Liver (tissue), 9 donors: ENCODE results near the gene ZNF71. TPM values are rescaled to one million over a fixed set of nuclear protein-coding genes. Genes with fewer than 3 reads are reported as not detected.

ENCODE experiments used
- DNase-seq: peaks from one replicate; pipeline ENCODE4 v3.0.0-alpha.2; 2017; ENCODE audit warnings: low spot score
- H3K27ac ChIP-seq, 2 donors: one replicate each; pipeline ENCODE4 v1.7.0; 2013; ENCODE audit warnings: inconsistent platforms in 2 of 2, low read length in 2 of 2, control low read depth in 1 of 2, low read depth in 1 of 2, mild to moderate bottlenecking in 1 of 2
- H3K27me3 ChIP-seq, 4 donors: one replicate each; pipeline versions ENCODE4 v1.6.1 to v1.7.0; 2013; ENCODE audit warnings: low read length in 3 of 4, inconsistent platforms in 1 of 4, mild to moderate bottlenecking in 1 of 4, moderate library complexity in 1 of 4; ENCODE audit not compliant: control insufficient read depth in 4 of 4, insufficient read depth in 4 of 4
- H3K36me3 ChIP-seq, 4 donors: one replicate each; pipeline versions ENCODE4 v1.6.1 to v1.7.0; 2013; ENCODE audit warnings: low read length in 3 of 4, mild to moderate bottlenecking in 3 of 4, low read depth in 1 of 4, moderate library complexity in 1 of 4; ENCODE audit not compliant: control insufficient read depth in 4 of 4, insufficient read depth in 3 of 4
- H3K4me1 ChIP-seq, 4 donors: one replicate each; pipeline versions ENCODE4 v1.6.1 to v1.7.0; 2013; ENCODE audit warnings: low read length in 3 of 4, mild to moderate bottlenecking in 3 of 4, moderate library complexity in 1 of 4; ENCODE audit not compliant: control insufficient read depth in 4 of 4, insufficient read depth in 4 of 4
- H3K4me3 ChIP-seq, 3 donors: one replicate each; pipeline versions ENCODE4 v1.6.1 to v1.7.0; 2013; ENCODE audit warnings: low read length in 3 of 3, control low read depth in 1 of 3, low read depth in 1 of 3, mild to moderate bottlenecking in 1 of 3
- H3K9ac ChIP-seq, 2 donors: one replicate each; pipeline ENCODE4 v1.7.0; 2013; ENCODE audit warnings: low read length in 2 of 2, mild to moderate bottlenecking in 2 of 2, moderate library complexity in 2 of 2, control low read depth in 1 of 2, low read depth in 1 of 2
- H3K9me3 ChIP-seq, 4 donors: one replicate each; pipeline versions ENCODE4 v1.6.1 to v1.7.0; 2013; ENCODE audit warnings: low read length in 3 of 4; ENCODE audit not compliant: control insufficient read depth in 4 of 4
- ATF3 ChIP-seq: IDR thresholded peaks from 2 replicates; pipeline ENCODE4 v1.6.1; 2016; ENCODE audit warnings: antibody characterized with exemption
- CTCF ChIP-seq: fragments of 150-350 bp; IDR thresholded peaks from 2 replicates; pipeline ENCODE4 v1.5.1; 2017; ENCODE audit warnings: improper control_type of control experiment, low read depth, low read length; ENCODE audit not compliant: missing input control
- EGR1 ChIP-seq, 2 donors: IDR thresholded peaks; 2 replicates each; pipeline ENCODE4 v1.6.1; 2016 to 2018; ENCODE audit warnings: antibody characterized with exemption in 2 of 2, low read depth in 2 of 2
- FOXA1 ChIP-seq: IDR thresholded peaks from 2 replicates; pipeline ENCODE4 v1.6.1; 2016; ENCODE audit warnings: antibody characterized with exemption
- FOXA2 ChIP-seq: IDR thresholded peaks from 2 replicates; pipeline ENCODE4 v1.6.1; 2016; ENCODE audit warnings: antibody characterized with exemption
- GABPA ChIP-seq, 2 donors: IDR thresholded peaks in 1 of 2; conservative IDR thresholded peaks in 1 of 2; 2 replicates each; pipeline ENCODE4 v1.6.1; 2016; ENCODE audit warnings: antibody characterized with exemption in 2 of 2, mild to moderate bottlenecking in 1 of 2, moderate library complexity in 1 of 2
- HNF4A ChIP-seq, 2 donors: conservative IDR thresholded peaks; 2 replicates each; pipeline ENCODE4 v1.6.1; 2016; ENCODE audit warnings: antibody characterized with exemption in 2 of 2, mild to moderate bottlenecking in 2 of 2
- HNF4G ChIP-seq: IDR thresholded peaks from 2 replicates; pipeline ENCODE4 v1.6.1; 2016; ENCODE audit warnings: antibody characterized with exemption
- JUND ChIP-seq, 2 donors: IDR thresholded peaks; 2 replicates each; pipeline ENCODE4 v1.6.1; 2016; ENCODE audit warnings: antibody characterized with exemption in 2 of 2
- MAX ChIP-seq: IDR thresholded peaks from 2 replicates; pipeline ENCODE4 v1.6.1; 2016; ENCODE audit warnings: antibody characterized with exemption
- RAD21 ChIP-seq, 2 donors: IDR thresholded peaks; 2 replicates each; pipeline ENCODE4 v1.6.1; 2016; ENCODE audit warnings: antibody characterized with exemption in 2 of 2, mild to moderate bottlenecking in 2 of 2
- RXRA ChIP-seq, 2 donors: IDR thresholded peaks; 2 replicates each; pipeline ENCODE4 v1.6.1; 2017 to 2018; ENCODE audit warnings: antibody characterized with exemption in 2 of 2, mild to moderate bottlenecking in 1 of 2
- SP1 ChIP-seq: IDR thresholded peaks from 2 replicates; pipeline ENCODE4 v1.6.1; 2018; ENCODE audit warnings: antibody characterized with exemption, mild to moderate bottlenecking
- TAF1 ChIP-seq: conservative IDR thresholded peaks from 2 replicates; pipeline ENCODE4 v1.6.1; 2016; ENCODE audit warnings: antibody characterized with exemption, mild to moderate bottlenecking
- ZBTB33 ChIP-seq: IDR thresholded peaks from 2 replicates; pipeline ENCODE4 v1.6.1; 2016; ENCODE audit warnings: antibody characterized with exemption
- WGBS: extraction: QIAGEN DNeasy Blood & Tissue Kit; methylation state at CpG from one replicate; pipeline ENCODE4 v1.1.7; 2013; 5-methylcytosine and 5-hydroxymethylcytosine counted together
- polyA plus RNA-seq, 2 donors: library from polyadenylated mRNA; stranded (reverse) in 1 of 2; unstranded in 1 of 2; fragments of 200-250 nt in 1 of 2; fragments of >200 nt in 1 of 2; fragmentation: Nextera tagmentation in 1 of 2; extraction: Ambion mirVana in 1 of 2; gene quantifications; one replicate each; pipeline versions ENCODE4 v1.2.1 to v1.2.3, GENCODE V29; 2013 to 2015
- total RNA-seq, 2 donors: library from RNA; depleted of rRNA; stranded (reverse); fragments of >200 nt; gene quantifications; one replicate each; pipeline ENCODE4 v1.2.3, GENCODE V29; 2014
- donor health status: healthy.
- donor health status: healthy.
- donor health status: healthy.
- donor health status: healthy.
- donor health status: healthy.

Gene ZNF71
- total and polyA plus RNA-seq, 4 donors = 0.46 to 3.4 (median 1.8) TPM

- Histone ChIP-seq H3K27me3 (no peaks in the 10 kb centered on the region), H3K27ac (no peak overlapping the region), H3K36me3 (no peaks in the 10 kb centered on the region), H3K4me3 (no peak overlapping the region), H3K9ac (no peak overlapping the region), H3K9me3 (peaks cover 13 to 42% (median 25%) of the 10 kb centered on the region in 4 donors), H3K4me1 (no peaks in the 10 kb centered on the region)
- DNase-seq = no peak
- TF ChIP-seq MAX = no peak
- no peak for TF ChIP-seq HNF4A (conservative IDR thresholded peaks at IDR 0.05)
- no peak for TF ChIP-seq HNF4G
- TF ChIP-seq ZBTB33 = no peak
- no peak for TF ChIP-seq SP1
- no peak for TF ChIP-seq ATF3
- no peak for TF ChIP-seq CTCF
- no peak for TF ChIP-seq EGR1 (IDR thresholded peaks at IDR 0.05; ENCODE audit: low read depth in 2 of 2)
- TF ChIP-seq GABPA (IDR thresholded peaks at IDR 0.05 in 1 of 2, conservative IDR thresholded peaks at IDR 0.05 in 1 of 2) = no peak
- TF ChIP-seq JUND (IDR thresholded peaks at IDR 0.05) = no peak
- TF ChIP-seq FOXA1 = no peak
- WGBS = 81% methylated on average over 60 of the region's 60 CpGs
Observed at GRCh38 chr19:56663931-56664500, 68.9 kb downstream of the ZNF71 start.

GRCh38 chr19:56664511-56664910, 69.4 kb downstream of the ZNF71 start:
- peaks cover 11 to 37% (median 24%) of the 10 kb centered on the region in 4 donors for H3K9me3 ChIP-seq
- no peak for TF ChIP-seq FOXA2

GRCh38 chr19:56667311-56667870, 72.3 kb downstream of the ZNF71 start:
- DNase-seq = no peak
- Histone ChIP-seq H3K36me3 (no peaks in the 10 kb centered on the region), H3K27me3 (no peaks in the 10 kb centered on the region), H3K4me1 (peaks cover 0 to 11% (median 3%) of the 10 kb centered on the region in 4 donors), H3K4me3 (no peak overlapping the region), H3K27ac (no peak overlapping the region), H3K9ac (no peak overlapping the region), H3K9me3 (peaks cover 8 to 33% (median 19%) of the 10 kb centered on the region in 4 donors)
- no peak for TF ChIP-seq TAF1
- TF ChIP-seq HNF4A (conservative IDR thresholded peaks at IDR 0.05) = no peak
- TF ChIP-seq RXRA (IDR thresholded peaks at IDR 0.05) = no peak
- TF ChIP-seq CTCF = no peak
- no peak for TF ChIP-seq FOXA1
- no peak for TF ChIP-seq RAD21 (IDR thresholded peaks at IDR 0.05)
- TF ChIP-seq MAX = no peak
- WGBS = 83% methylated on average over 6 of the region's 6 CpGs

More at GRCh38 chr19:56664511-56664910, 69.4 kb downstream of the ZNF71 start:
- no peaks in the 10 kb centered on the region for H3K27me3 ChIP-seq
- peak overlapping the region in 1 of 3 donors; percentile 11 for H3K4me3 ChIP-seq
- H3K27ac ChIP-seq = no peak overlapping the region
- H3K4me1 ChIP-seq = no peaks in the 10 kb centered on the region
- DNase-seq = no peak
- H3K36me3 ChIP-seq = no peaks in the 10 kb centered on the region
- H3K9ac ChIP-seq = no peak overlapping the region
- 84% methylated on average over 43 of the region's 43 CpGs for WGBS
